Measurements from ENCODE around the gene CTDSP2. TPM values are rescaled to one million over a fixed set of nuclear protein-coding genes. Genes with fewer than 3 reads are reported as not detected.
A peak's percentile ranks its signal among the peaks of the same experiment; 100 is the strongest.

The CTDSP2 gene
- total RNA-seq, 4 donors from 2014 or later: 106 to 179 (median 150) TPM

- ATAC-seq (ENCODE audit: low FRiP score) (no peak), DNase-seq (ENCODE audit: low spot score) (no peak)
- no peak for TF ChIP-seq CTCF (IDR thresholded peaks at IDR 0.05)
These were observed 39.9 kb downstream of the CTDSP2 start for GRCh38 chr12:57806677-57807076.

GRCh38 chr12:57803319-57803893 lies 43.1 kb downstream of the CTDSP2 start:
- ATAC-seq (ENCODE audit: low FRiP score): peak; percentile 66
- peak in 1 of 3 donors; percentile 19 for TF ChIP-seq CTCF (IDR thresholded peaks at IDR 0.05)

GRCh38 chr12:57802607-57803006 lies 43.9 kb downstream of the CTDSP2 start:
- no peak for DNase-seq (ENCODE audit: low spot score)
- TF ChIP-seq CTCF (IDR thresholded peaks at IDR 0.05): no peak
- ATAC-seq (ENCODE audit: low FRiP score): no peak

More at GRCh38 chr12:57803319-57803893, 43.1 kb downstream of the CTDSP2 start:
- DNase-seq (ENCODE audit: low spot score): no peak

GRCh38 chr12:57800965-57801364 lies 45.6 kb downstream of the CTDSP2 start:
- no peak for TF ChIP-seq CTCF (IDR thresholded peaks at IDR 0.05)
- ATAC-seq (ENCODE audit: low FRiP score): no peak

GRCh38 chr12:57797933-57798332 lies 48.6 kb downstream of the CTDSP2 start:
- no peak for TF ChIP-seq CTCF (IDR thresholded peaks at IDR 0.05)
- no peak for DNase-seq (ENCODE audit: low spot score)
- no peak for ATAC-seq (ENCODE audit: low FRiP score)

More at GRCh38 chr12:57800965-57801364, 45.6 kb downstream of the CTDSP2 start:
- DNase-seq (ENCODE audit: low spot score): no peak

GRCh38 chr12:57796996-57797395 lies 49.5 kb downstream of the CTDSP2 start:
- ATAC-seq (ENCODE audit: low FRiP score) (no peak), DNase-seq (ENCODE audit: low spot score) (no peak)
- TF ChIP-seq CTCF (IDR thresholded peaks at IDR 0.05): no peak

- no peak for TF ChIP-seq CTCF (IDR thresholded peaks at IDR 0.05)
- ATAC-seq (ENCODE audit: low FRiP score): no peak
- DNase-seq (ENCODE audit: low spot score): no peak
These were observed 51.2 kb downstream of the CTDSP2 start for GRCh38 chr12:57795354-57795753.
